Heart left ventricle (tissue), 16 donors: ENCODE results near the gene LRRC51. TPM values are rescaled to one million over a fixed set of nuclear protein-coding genes. Genes with fewer than 3 reads are reported as not detected.

Experiments used
- ATAC-seq, 4 donors: fragments of 200-7000 bp; cut with Tn5 transposase; one replicate each; pipeline ENCODE4 v1.9.1; 2020 to 2022; ENCODE audit warnings: moderate library complexity in 4 of 4, mild to moderate bottlenecking in 3 of 4, moderate number of reproducible peaks in 1 of 4
- DNase-seq, 5 donors: peaks; one replicate each; pipeline ENCODE4 v3.0.0-alpha.2; 2020
- H3K27ac ChIP-seq, 12 donors: fragments of 200-600 bp; sonication (generic) in 4 of 12; one replicate each; pipeline versions ENCODE4 v1.5.0 to v1.8.0; 2016 to 2022; ENCODE audit warnings: mild to moderate bottlenecking in 2 of 12
- H3K27me3 ChIP-seq, 9 donors: fragments of 200-600 bp; sonication (generic) in 2 of 9; one replicate each; pipeline versions ENCODE4 v1.5.1 to v1.8.0; 2016 to 2022; ENCODE audit warnings: mild to moderate bottlenecking in 3 of 9
- H3K36me3 ChIP-seq, 9 donors: fragments of 200-600 bp; sonication (generic) in 2 of 9; one replicate each; pipeline versions ENCODE4 v1.5.0 to v1.8.0; 2018 to 2022; ENCODE audit warnings: mild to moderate bottlenecking in 2 of 9
- H3K4me1 ChIP-seq, 12 donors: fragments of 200-600 bp; sonication (generic) in 4 of 12; one replicate each; pipeline versions ENCODE4 v1.5.0 to v1.8.0; 2016 to 2022; ENCODE audit warnings: mild to moderate bottlenecking in 3 of 12
- H3K4me3 ChIP-seq, 12 donors: fragments of 200-600 bp; sonication (generic) in 4 of 12; one replicate each; pipeline versions ENCODE4 v1.5.0 to v1.8.0; 2017 to 2022; ENCODE audit warnings: mild to moderate bottlenecking in 9 of 12, moderate library complexity in 4 of 12
- H3K9me3 ChIP-seq, 12 donors: fragments of 200-600 bp; sonication (generic) in 4 of 12; one replicate each; pipeline versions ENCODE4 v1.5.0 to v1.8.0; 2016 to 2022; ENCODE audit warnings: mild to moderate bottlenecking in 1 of 12
- CTCF ChIP-seq, 12 donors: fragments of 200-600 bp; sonication (generic) in 4 of 12; IDR thresholded peaks; one replicate each; pipeline versions ENCODE4 v1.5.0 to v1.8.0; 2018 to 2022; ENCODE audit warnings: antibody characterized with exemption in 12 of 12, mild to moderate bottlenecking in 5 of 12
- POLR2A ChIP-seq, 2 donors: fragments of 450-650 bp; IDR thresholded peaks; one replicate each; pipeline ENCODE4 v1.6.1; 2017; ENCODE audit warnings: antibody characterized with exemption in 2 of 2, mild to moderate bottlenecking in 2 of 2, moderate library complexity in 2 of 2
- WGBS, 4 donors: extraction: QIAGEN DNeasy Blood & Tissue Kit in 2 of 4; methylation state at CpG; one replicate each; pipeline versions ENCODE4 v1.1.5 to v1.1.7; 2013 to 2018; 5-methylcytosine and 5-hydroxymethylcytosine counted together
- intact Hi-C, 10 donors: fragments of 100-400 bp; cut with DNase I; formaldehyde crosslinking; loops; one replicate each; pipeline versions ENCODE4 v1.11.1 to v1.14.2; 2022
- polyA plus RNA-seq, 2 donors: library from polyadenylated mRNA; stranded (reverse); fragments of 200-250 nt; gene quantifications; one replicate each; pipeline ENCODE4 v1.2.3, GENCODE V29; 2013
- total RNA-seq, 9 donors: library from RNA; depleted of rRNA in 2 of 9; stranded (reverse); fragments of >200 nt in 2 of 9; fragmentation: NEBNext Ultra II Directional in 3 of 9; extraction: Animal tissue kit (Norgen Biotek cat#: 25700) in 3 of 9; gene quantifications; one replicate each; pipeline versions ENCODE4 v1.1.0 to v1.2.4, GENCODE V29; 2016 to 2023
- donor health status: ischemic (EF 13 %, LVEDD 7.1; RV severe dilation, severe dysfunction).
- donor health status: healthy with polysubstance abuse.
- donor health status: DM: no; HTN: yes; CAD: no.
- donor health status: DM: no; HTN: no; CAD: no.
- donor health status: ischemic (EF 25% LVEDD 6.9; RV normal size, moderate dysfunction).
- donor health status: ischemic (EF 25% LVEDD 5.7; RV mildly dilated, moderate dysfunction).
- donor health status: healthy.
- donor health status: DM: yes; HTN: yes; CAD: no.
- donor health status: ischemic (EF 35%, LVEDD 5.7; RV mildly dilated, moderate dysfunction).
- donor health status: nonischemic (EF 11% LVEDD 7.7; RV severe dilation, severe dysfunction).
- donor health status: DM: yes; HTN: yes; CAD: no.
- donor health status: PGD.
- donor health status: ischemic (EF 29% LVEDD 5.4; RV normal size, mild dysfunction).
- donor health status: nonischemic (EF 23%, LVEDD 6.1; RV moderate dilation, normal function).

Gene LRRC51
- total and polyA plus RNA-seq, 11 donors, result 2.0 to 9.3 (median 4.5) TPM

DNA sequence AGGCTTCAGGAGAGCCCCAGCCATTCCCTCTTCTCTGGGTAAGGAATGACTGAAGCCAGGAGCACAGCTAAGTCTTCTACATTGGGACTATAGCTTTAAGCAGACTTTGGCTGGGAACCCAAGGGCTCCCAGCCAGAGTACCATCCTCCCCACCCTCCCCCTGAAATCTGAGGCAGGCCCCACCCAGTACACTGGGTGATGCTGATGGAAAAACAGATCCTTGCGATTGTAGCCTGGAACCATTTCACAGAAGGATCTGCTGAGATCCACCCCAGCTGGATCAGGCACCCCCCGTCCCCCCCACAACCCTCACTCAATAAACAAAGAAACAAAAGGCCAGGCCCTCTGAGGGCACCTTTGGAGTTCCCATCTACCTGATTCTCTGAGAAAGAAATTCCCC, 42.2 kb upstream of the LRRC51 start:
- Histone ChIP-seq H3K4me3 (peak overlapping the region in 10 of 12 donors; percentile 56 to 82 (median 66)), H3K4me1 (peaks cover 19 to 74% (median 56%) of the 10 kb centered on the region in 12 donors), H3K27ac (peak overlapping the region; percentile 84 to 100 (median 98)), H3K9me3 (no peaks in the 10 kb centered on the region), H3K27me3 (no peaks in the 10 kb centered on the region), H3K36me3 (peaks cover 0 to 30% (median 23%) of the 10 kb centered on the region in 9 donors)
- 0 to 17% (median 9%) methylated on average over 2 of the region's 2 CpGs for WGBS, 4 donors
- DNase-seq (peak in 4 of 5 donors; percentile 60 to 73 (median 68)), ATAC-seq (peak; percentile 12 to 71 (median 57))
- TF ChIP-seq POLR2A (IDR thresholded peaks at IDR 0.05) (peak in 1 of 2 donors; percentile 70), CTCF (IDR thresholded peaks at IDR 0.05) (no peak)
- intact Hi-C loops, result loop anchor here in 2 of 10 donors (2.0 to 5.0 kb wide), 2 partner anchors 42 to 44 kb away; partner anchors contain the start of genes LRRC51 (in 2 of the 2) and NUMA1 (in 2 of the 2)

- no peaks in the 10 kb centered on the region for H3K9me3 ChIP-seq
- peaks cover 0 to 23% (median 15%) of the 10 kb centered on the region in 9 donors for H3K36me3 ChIP-seq
- TF ChIP-seq POLR2A (IDR thresholded peaks at IDR 0.05) (no peak), CTCF (IDR thresholded peaks at IDR 0.05) (no peak)
- DNase-seq (peak in 1 of 5 donors; percentile 38), ATAC-seq (peak in 1 of 4 donors; percentile 3)
- 6 to 12% (median 10%) methylated on average over 5 of the region's 5 CpGs for WGBS, 4 donors
- H3K4me3 ChIP-seq, result peak overlapping the region; percentile 17 to 82 (median 64)
- intact Hi-C loops, result loop anchor here in 2 of 10 donors (2.0 to 5.0 kb wide), 2 partner anchors 42 to 43 kb away; partner anchors contain the start of genes LRRC51 (in 2 of the 2) and NUMA1 (in 2 of the 2)
- peak overlapping the region; percentile 84 to 100 (median 98) for H3K27ac ChIP-seq
- no peaks in the 10 kb centered on the region for H3K27me3 ChIP-seq
- H3K4me1 ChIP-seq, result peaks cover 19 to 69% (median 56%) of the 10 kb centered on the region in 12 donors
Measured at GRCh38 chr11:72039031-72039855, 41.4 kb upstream of the LRRC51 start.

DNA sequence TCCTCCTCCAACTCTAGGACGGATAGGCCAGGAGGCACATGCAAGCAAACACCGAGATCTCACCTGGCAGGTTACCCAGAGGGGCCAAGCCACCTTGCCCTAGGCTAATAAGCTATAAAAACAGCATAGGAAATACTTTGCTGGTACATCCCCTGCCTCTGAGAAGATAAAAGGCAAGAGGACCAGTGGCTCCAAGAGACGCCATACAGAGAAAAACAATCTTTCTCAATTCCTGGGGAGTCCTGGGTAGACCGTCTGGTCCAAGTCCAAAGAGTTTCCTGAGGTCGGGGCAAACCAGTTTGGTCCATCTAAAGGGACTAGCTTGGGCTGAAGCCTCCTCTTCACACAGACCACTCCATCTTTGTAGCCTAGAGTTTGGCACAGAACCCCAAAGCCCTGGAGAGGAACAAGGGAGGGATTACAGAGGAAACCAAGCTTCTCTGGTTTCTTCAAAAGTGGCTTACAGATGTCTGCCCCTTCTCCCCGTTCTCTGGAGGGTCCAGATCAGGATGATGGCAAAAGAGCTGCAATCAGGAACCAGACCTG, 40.7 kb upstream of the LRRC51 start:
- H3K36me3 ChIP-seq, result peaks cover 0 to 16% (median 9%) of the 10 kb centered on the region in 9 donors
- intact Hi-C loops, result loop anchor here in 9 of 10 donors (1.0 to 5.0 kb wide), 6 partner anchors 37 to 182 kb away; partner anchors contain the start of genes LRRC51 (in 5 of the 9), NUMA1 (in 5 of the 9), INPPL1 (in 1 of the 9) and LAMTOR1 (in 1 of the 9)
- TF ChIP-seq CTCF (IDR thresholded peaks at IDR 0.05), result no peak
- H3K9me3 ChIP-seq, result no peaks in the 10 kb centered on the region
- WGBS, 4 donors, result 2 to 6% (median 4%) methylated on average over 6 of the region's 6 CpGs
- no peak for DNase-seq
- no peak for ATAC-seq
- H3K4me3 ChIP-seq, result peak overlapping the region; percentile 17 to 82 (median 64)
- no peaks in the 10 kb centered on the region for H3K27me3 ChIP-seq
- peak overlapping the region; percentile 84 to 100 (median 98) for H3K27ac ChIP-seq
- H3K4me1 ChIP-seq, result peaks cover 19 to 69% (median 56%) of the 10 kb centered on the region in 12 donors
